Stimulated activated CD4-positive, alpha-beta T cell treated with anti-CD3 and anti-CD28 coated beads, Interleukin-4, amount 100 ng/mL, for 4 hours (primary cell): ENCODE measurements around the gene TOR2A.

Source experiments
- DNase-seq, 2 experiments: peaks; one replicate each; pipeline ENCODE4 v3.0.0-alpha.2; 2020

TOR2A gene

GRCh38 chr9:127693697-127694096, 41.4 kb downstream of the TOR2A start:
- no peak for DNase-seq

- no peak for DNase-seq
These were observed 42.0 kb downstream of the TOR2A start for GRCh38 chr9:127693143-127693542.

- DNase-seq: no peak
These were observed 43.0 kb downstream of the TOR2A start for GRCh38 chr9:127692071-127692470.

- DNase-seq: no peak
These were observed 44.4 kb downstream of the TOR2A start for GRCh38 chr9:127690735-127691134.

- DNase-seq: no peak
These were observed 45.6 kb downstream of the TOR2A start for GRCh38 chr9:127689329-127690000.

GRCh38 chr9:127686461-127687393, 48.4 kb downstream of the TOR2A start:
- DNase-seq: no peak

GRCh38 chr9:127684576-127684975, 50.5 kb downstream of the TOR2A start:
- DNase-seq: no peak

GRCh38 chr9:127683723-127684122, 51.4 kb downstream of the TOR2A start:
- DNase-seq: no peak

- no peak for DNase-seq
These were observed 52.5 kb downstream of the TOR2A start for GRCh38 chr9:127682351-127683136.
